H9 (cell line): ENCODE measurements around the gene IL32. TPM values are rescaled to one million over a fixed set of nuclear protein-coding genes. Genes with fewer than 3 reads are reported as not detected.

Source experiments
- DNase-seq: peaks from one replicate; pipeline ENCODE4 v3.0.0-alpha.2; 2017
- H2AFZ ChIP-seq: one replicate; pipeline ENCODE4 v1.6.1; 2013; ENCODE audit warnings: mild to moderate bottlenecking, low read length, control low read depth, moderate library complexity
- H2AK5ac ChIP-seq: 2 replicates; pipeline ENCODE4 v1.6.1; 2013; ENCODE audit warnings: low read length, control low read depth, mixed read lengths; ENCODE audit not compliant: insufficient read length
- H2BK120ac ChIP-seq: one replicate; pipeline ENCODE4 v1.6.1; 2013; ENCODE audit warnings: low read depth, mild to moderate bottlenecking, low read length, control low read depth, inconsistent platforms; ENCODE audit not compliant: poor library complexity, severe bottlenecking
- H2BK12ac ChIP-seq: 2 replicates; pipeline ENCODE4 v1.6.1; 2013; ENCODE audit warnings: low read length, control low read depth, mixed read lengths, low read depth; ENCODE audit not compliant: insufficient read length
- H2BK15ac ChIP-seq: 2 replicates; pipeline ENCODE4 v1.6.1; 2013; ENCODE audit warnings: low read depth, low read length, control low read depth
- H2BK20ac ChIP-seq: one replicate; pipeline ENCODE4 v1.6.1; 2013; ENCODE audit warnings: low read depth, mild to moderate bottlenecking, low read length, control low read depth, inconsistent platforms; ENCODE audit not compliant: poor library complexity, severe bottlenecking
- H2BK5ac ChIP-seq: 2 replicates; pipeline ENCODE4 v1.6.1; 2013; ENCODE audit warnings: low read length, control low read depth, mixed read lengths; ENCODE audit not compliant: insufficient read length
- H3K14ac ChIP-seq: 2 replicates; pipeline ENCODE4 v1.6.1; 2013; ENCODE audit warnings: low read length, control low read depth; ENCODE audit not compliant: insufficient read depth
- H3K18ac ChIP-seq: 2 replicates; pipeline ENCODE4 v1.6.1; 2013; ENCODE audit warnings: low read depth, mild to moderate bottlenecking, mixed read lengths, low read length, control low read depth; ENCODE audit not compliant: insufficient read length
- H3K23ac ChIP-seq: 2 replicates; pipeline ENCODE4 v1.6.1; 2013; ENCODE audit warnings: low read length, control low read depth, mixed read lengths, low read depth; ENCODE audit not compliant: insufficient read length
- H3K23me2 ChIP-seq: 2 replicates; pipeline ENCODE4 v1.6.1; 2013; ENCODE audit warnings: low read depth, mild to moderate bottlenecking, mixed read lengths, low read length, control low read depth; ENCODE audit not compliant: insufficient read length, poor library complexity, severe bottlenecking
- H3K27ac ChIP-seq: 2 replicates; pipeline ENCODE4 v1.5.1; 2013; ENCODE audit warnings: low read length, control low read depth, mixed read lengths, low read depth; ENCODE audit not compliant: insufficient read length
- H3K27me3 ChIP-seq: 2 replicates; pipeline ENCODE4 v1.6.1; 2013; ENCODE audit warnings: low read length, control low read depth, inconsistent platforms; ENCODE audit not compliant: insufficient read depth
- H3K4ac ChIP-seq: 2 replicates; pipeline ENCODE4 v1.6.1; 2013; ENCODE audit warnings: low read depth, mild to moderate bottlenecking, control low read depth, inconsistent platforms, low read length, moderate library complexity
- H3K4me1 ChIP-seq: 2 replicates; pipeline ENCODE4 v1.6.1; 2013; ENCODE audit warnings: low read length, control low read depth, inconsistent platforms; ENCODE audit not compliant: insufficient read depth
- H3K4me2 ChIP-seq: 2 replicates; pipeline ENCODE4 v1.6.1; 2013; ENCODE audit warnings: low read length, control low read depth, mixed read lengths; ENCODE audit not compliant: insufficient read length, insufficient read depth
- H3K56ac ChIP-seq: 2 replicates; pipeline ENCODE4 v1.6.1; 2013; ENCODE audit warnings: low read depth, mild to moderate bottlenecking, mixed read lengths, low read length, control low read depth; ENCODE audit not compliant: insufficient read length
- H3K79me1 ChIP-seq: 2 replicates; pipeline ENCODE4 v1.6.1; 2013; ENCODE audit warnings: low read depth, mild to moderate bottlenecking, moderate library complexity, low read length, control low read depth, inconsistent platforms; ENCODE audit not compliant: insufficient read depth, poor library complexity, severe bottlenecking
- H3K79me2 ChIP-seq: 2 replicates; pipeline ENCODE4 v1.6.1; 2013; ENCODE audit warnings: low read length, control low read depth, inconsistent platforms; ENCODE audit not compliant: insufficient read depth
- H3K9ac ChIP-seq: 2 replicates; pipeline ENCODE4 v1.6.1; 2013; ENCODE audit warnings: low read length, control low read depth, mixed read lengths; ENCODE audit not compliant: insufficient read length; ENCODE audit errors: extremely low read depth
- H3K9me3 ChIP-seq: one replicate; pipeline ENCODE4 v1.6.1; 2013; ENCODE audit warnings: low read depth, low read length, inconsistent platforms; ENCODE audit not compliant: control insufficient read depth
- H3T11ph ChIP-seq: one replicate; pipeline ENCODE4 v1.6.1; 2013; ENCODE audit warnings: mild to moderate bottlenecking, low read length, control low read depth, inconsistent platforms
- H4K20me1 ChIP-seq: one replicate; pipeline ENCODE4 v1.6.1; 2013; ENCODE audit not compliant: control insufficient read depth, insufficient read length, insufficient read depth
- H4K5ac ChIP-seq: 2 replicates; pipeline ENCODE4 v1.6.1; 2013; ENCODE audit warnings: low read depth, mild to moderate bottlenecking, mixed read lengths, low read length, control low read depth; ENCODE audit not compliant: insufficient read length
- H4K8ac ChIP-seq: replicated peaks from 2 replicates; pipeline ENCODE4 v1.6.1; 2013; ENCODE audit warnings: low read length, control low read depth, mixed read lengths, low read depth; ENCODE audit not compliant: insufficient read length
- H4K91ac ChIP-seq: 2 replicates; pipeline ENCODE4 v1.6.1; 2013; ENCODE audit warnings: low read depth, mild to moderate bottlenecking, moderate library complexity, mixed read lengths, low read length, control low read depth; ENCODE audit not compliant: insufficient read length
- H3K27ac Mint-ChIP-seq, 3 experiments: 2 replicates in 2 of 3; 3 replicates in 1 of 3; pipeline ENCODE4 v1.8.0; 2020 to 2021; ENCODE audit warnings: mixed read lengths in 3 of 3, mild to moderate bottlenecking in 1 of 3, moderate library complexity in 1 of 3
- H3K27me3 Mint-ChIP-seq: 2 replicates; pipeline ENCODE4 v1.8.0; 2021; ENCODE audit warnings: low read depth, mild to moderate bottlenecking, moderate library complexity, mixed read lengths
- H3K36me3 Mint-ChIP-seq, 3 experiments: 2 replicates in 2 of 3; 3 replicates in 1 of 3; pipeline ENCODE4 v1.8.0; 2020 to 2021; ENCODE audit warnings: low read depth in 3 of 3, mixed read lengths in 3 of 3; ENCODE audit not compliant: insufficient read depth in 1 of 3
- H3K4me1 Mint-ChIP-seq, 2 experiments: 2 replicates each; pipeline ENCODE4 v1.8.0; 2020; ENCODE audit warnings: mixed read lengths in 2 of 2
- H3K4me3 Mint-ChIP-seq, 2 experiments: 2 replicates in 1 of 2; 3 replicates in 1 of 2; pipeline ENCODE4 v1.8.0; 2020 to 2021; ENCODE audit warnings: mild to moderate bottlenecking in 2 of 2, mixed read lengths in 2 of 2, moderate library complexity in 1 of 2
- H3K9me3 Mint-ChIP-seq, 2 experiments: 2 replicates in 1 of 2; 3 replicates in 1 of 2; pipeline ENCODE4 v1.8.0; 2020; ENCODE audit warnings: mild to moderate bottlenecking in 2 of 2, mixed read lengths in 2 of 2, moderate library complexity in 1 of 2
- WGBS: extraction: QIAGEN DNeasy Blood & Tissue Kit; methylation state at CpG from one replicate; pipeline ENCODE4 v1.1.7; 2013; ENCODE audit warnings: missing lambda C conversion rate, low lambda C conversion rate, mixed read lengths; ENCODE audit not compliant: insufficient read length; ENCODE audit errors: extremely low coverage; 5-methylcytosine and 5-hydroxymethylcytosine counted together
- total RNA-seq: library from RNA; stranded (reverse); gene quantifications from 2 replicates; pipeline ENCODE4 v1.2.1, GENCODE V29; 2021
- TF ChIP-seq, protein P1 (sequence below): fragments of 200-600 bp; sonication (generic); conservative IDR thresholded peaks from 3 replicates; pipeline ENCODE4 v1.8.0; 2021; ENCODE audit warnings: antibody characterized with exemption, mild to moderate bottlenecking

The IL32 gene
- total RNA-seq, 1 experiment from 2014 or later: 2.0 TPM

DNA sequence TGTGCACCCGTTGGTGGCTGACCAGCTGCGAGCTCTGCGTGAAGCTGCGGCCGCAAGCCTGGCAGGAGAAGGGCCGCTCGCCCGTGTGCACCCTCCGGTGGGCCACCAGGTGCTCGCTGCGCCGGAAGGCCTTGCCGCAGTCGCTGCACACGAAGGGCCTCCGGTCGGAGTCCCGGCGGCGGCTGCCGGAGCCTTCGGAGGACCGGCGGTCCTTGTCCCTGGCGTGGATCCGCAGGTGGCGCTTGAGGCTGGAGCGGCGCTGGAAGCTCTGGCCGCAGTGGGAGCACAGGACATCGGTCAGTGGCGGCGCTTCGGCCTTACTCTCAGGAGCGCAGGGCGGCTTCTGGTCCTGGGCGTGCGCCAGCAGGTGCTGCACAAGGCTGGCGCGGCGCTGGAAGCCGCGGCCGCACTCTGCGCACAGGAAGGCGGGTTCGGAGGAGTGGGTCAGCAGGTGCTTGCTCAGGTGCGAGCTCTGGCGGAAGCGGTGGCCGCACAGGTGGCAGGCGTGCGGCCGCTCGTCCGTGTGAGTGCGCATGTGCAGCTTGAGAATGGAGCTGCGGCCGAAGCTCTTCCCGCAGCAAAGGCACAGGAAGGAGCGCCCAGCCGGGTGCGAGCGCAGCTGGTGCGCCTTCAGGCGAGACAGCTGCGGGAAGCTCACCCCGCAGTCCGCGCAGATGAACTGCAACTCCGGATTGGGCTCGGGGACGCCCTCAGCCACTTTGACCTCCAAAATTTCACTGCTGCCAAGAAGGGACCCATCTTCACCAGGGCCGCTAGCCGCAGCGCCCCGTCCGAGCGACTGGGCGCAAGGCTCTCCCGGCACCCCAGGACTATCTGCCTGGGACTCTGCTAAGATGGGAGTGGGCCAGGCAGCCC is 24.5 kb downstream of the IL32 start:
- H3K23me2 ChIP-seq: no peaks in the 10 kb centered on the region
- H3K4me1 Mint-ChIP-seq: peaks cover 16 to 24% of the 10 kb centered on the region in 2 experiments
- H2AK5ac ChIP-seq: no peak overlapping the region
- no peak overlapping the region for H3K4me2 ChIP-seq
- peaks cover 6% of the 10 kb centered on the region for H3K79me1 ChIP-seq
- no peak overlapping the region for H3K9ac ChIP-seq
- no peak overlapping the region for H3K27ac Mint-ChIP-seq
- H4K20me1 ChIP-seq: no peaks in the 10 kb centered on the region
- H4K91ac ChIP-seq: no peak overlapping the region
- H3K4me1 ChIP-seq: no peaks in the 10 kb centered on the region
- H3K18ac ChIP-seq: no peak overlapping the region
- H3K23ac ChIP-seq: no peak overlapping the region
- DNase-seq: no peak
- no peak overlapping the region for H2BK5ac ChIP-seq
- peaks cover 4% of the 10 kb centered on the region; the same call in 1 of the 2 replicates for H3K79me2 ChIP-seq
- H3K27me3 Mint-ChIP-seq: no peaks in the 10 kb centered on the region; the same call in 1 of the 2 replicates
- H3K27me3 ChIP-seq: no peaks in the 10 kb centered on the region
- no peak overlapping the region for H3K14ac ChIP-seq
- H2BK15ac ChIP-seq: no peak overlapping the region
- H3K56ac ChIP-seq: no peak overlapping the region
- H3K9me3 Mint-ChIP-seq: no peaks in the 10 kb centered on the region
- no peak overlapping the region for H4K5ac ChIP-seq
- H3K9me3 ChIP-seq: no peaks in the 10 kb centered on the region
- TF ChIP-seq, protein P1, sequence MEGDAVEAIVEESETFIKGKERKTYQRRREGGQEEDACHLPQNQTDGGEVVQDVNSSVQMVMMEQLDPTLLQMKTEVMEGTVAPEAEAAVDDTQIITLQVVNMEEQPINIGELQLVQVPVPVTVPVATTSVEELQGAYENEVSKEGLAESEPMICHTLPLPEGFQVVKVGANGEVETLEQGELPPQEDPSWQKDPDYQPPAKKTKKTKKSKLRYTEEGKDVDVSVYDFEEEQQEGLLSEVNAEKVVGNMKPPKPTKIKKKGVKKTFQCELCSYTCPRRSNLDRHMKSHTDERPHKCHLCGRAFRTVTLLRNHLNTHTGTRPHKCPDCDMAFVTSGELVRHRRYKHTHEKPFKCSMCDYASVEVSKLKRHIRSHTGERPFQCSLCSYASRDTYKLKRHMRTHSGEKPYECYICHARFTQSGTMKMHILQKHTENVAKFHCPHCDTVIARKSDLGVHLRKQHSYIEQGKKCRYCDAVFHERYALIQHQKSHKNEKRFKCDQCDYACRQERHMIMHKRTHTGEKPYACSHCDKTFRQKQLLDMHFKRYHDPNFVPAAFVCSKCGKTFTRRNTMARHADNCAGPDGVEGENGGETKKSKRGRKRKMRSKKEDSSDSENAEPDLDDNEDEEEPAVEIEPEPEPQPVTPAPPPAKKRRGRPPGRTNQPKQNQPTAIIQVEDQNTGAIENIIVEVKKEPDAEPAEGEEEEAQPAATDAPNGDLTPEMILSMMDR: no peak
- H2BK120ac ChIP-seq: no peak overlapping the region
- no CpG with 5 or more reads among the region's 81 CpGs for WGBS
- H3K36me3 Mint-ChIP-seq: peaks cover 45 to 79% (median 47%) of the 10 kb centered on the region in 3 experiments
- no peak overlapping the region for H3K4me3 Mint-ChIP-seq
- H4K8ac ChIP-seq: no peak overlapping the region
- H2AFZ ChIP-seq: no peak overlapping the region
- H3K27ac ChIP-seq: no peak overlapping the region
- H2BK12ac ChIP-seq: no peak overlapping the region
- H2BK20ac ChIP-seq: no peak overlapping the region
- H3K4ac ChIP-seq: no peak overlapping the region
- H3T11ph ChIP-seq: no peak overlapping the region
